Upper lobe of left lung (tissue), 4 donors: ENCODE data around the gene GBP5.

Experiments used
- POLR2A ChIP-seq, 4 donors: fragments of 450-650 bp; IDR thresholded peaks; one replicate each; pipeline ENCODE4 v1.5.1; 2016 to 2017; ENCODE audit warnings: antibody characterized with exemption in 4 of 4, mild to moderate bottlenecking in 2 of 4
- TF ChIP-seq, protein P1 (sequence below), 6 experiments: fragments of 450-650 bp in 4 of 6; fragments of 200-600 bp in 2 of 6; sonication (generic) in 2 of 6; IDR thresholded peaks; one replicate each; pipeline ENCODE4 v1.5.1; 2016 to 2019; ENCODE audit warnings: antibody characterized with exemption in 6 of 6

- no peak for TF ChIP-seq POLR2A (IDR thresholded peaks at IDR 0.05)
- TF ChIP-seq, protein P1, sequence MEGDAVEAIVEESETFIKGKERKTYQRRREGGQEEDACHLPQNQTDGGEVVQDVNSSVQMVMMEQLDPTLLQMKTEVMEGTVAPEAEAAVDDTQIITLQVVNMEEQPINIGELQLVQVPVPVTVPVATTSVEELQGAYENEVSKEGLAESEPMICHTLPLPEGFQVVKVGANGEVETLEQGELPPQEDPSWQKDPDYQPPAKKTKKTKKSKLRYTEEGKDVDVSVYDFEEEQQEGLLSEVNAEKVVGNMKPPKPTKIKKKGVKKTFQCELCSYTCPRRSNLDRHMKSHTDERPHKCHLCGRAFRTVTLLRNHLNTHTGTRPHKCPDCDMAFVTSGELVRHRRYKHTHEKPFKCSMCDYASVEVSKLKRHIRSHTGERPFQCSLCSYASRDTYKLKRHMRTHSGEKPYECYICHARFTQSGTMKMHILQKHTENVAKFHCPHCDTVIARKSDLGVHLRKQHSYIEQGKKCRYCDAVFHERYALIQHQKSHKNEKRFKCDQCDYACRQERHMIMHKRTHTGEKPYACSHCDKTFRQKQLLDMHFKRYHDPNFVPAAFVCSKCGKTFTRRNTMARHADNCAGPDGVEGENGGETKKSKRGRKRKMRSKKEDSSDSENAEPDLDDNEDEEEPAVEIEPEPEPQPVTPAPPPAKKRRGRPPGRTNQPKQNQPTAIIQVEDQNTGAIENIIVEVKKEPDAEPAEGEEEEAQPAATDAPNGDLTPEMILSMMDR (IDR thresholded peaks at IDR 0.05), result no peak
Measured at GRCh38 chr1:89279011-89279466, 6.4 kb upstream of the GBP5 start.
